HG03135 (cell line): ENCODE data around the gene KCTD19.
"Not testable (repeated sequence)": the region's sequence is repeated elsewhere in the genome, so short reads cannot be mapped to it uniquely, and the experiment has no call there.

Experiments
- ATAC-seq: cut with Tn5 transposase; IDR thresholded peaks from one replicate; pipeline ENCODE4 v1.9.1; 2021; ENCODE audit warnings: mild to moderate bottlenecking, moderate library complexity; ENCODE audit not compliant: unreplicated experiment

The KCTD19 gene

DNA sequence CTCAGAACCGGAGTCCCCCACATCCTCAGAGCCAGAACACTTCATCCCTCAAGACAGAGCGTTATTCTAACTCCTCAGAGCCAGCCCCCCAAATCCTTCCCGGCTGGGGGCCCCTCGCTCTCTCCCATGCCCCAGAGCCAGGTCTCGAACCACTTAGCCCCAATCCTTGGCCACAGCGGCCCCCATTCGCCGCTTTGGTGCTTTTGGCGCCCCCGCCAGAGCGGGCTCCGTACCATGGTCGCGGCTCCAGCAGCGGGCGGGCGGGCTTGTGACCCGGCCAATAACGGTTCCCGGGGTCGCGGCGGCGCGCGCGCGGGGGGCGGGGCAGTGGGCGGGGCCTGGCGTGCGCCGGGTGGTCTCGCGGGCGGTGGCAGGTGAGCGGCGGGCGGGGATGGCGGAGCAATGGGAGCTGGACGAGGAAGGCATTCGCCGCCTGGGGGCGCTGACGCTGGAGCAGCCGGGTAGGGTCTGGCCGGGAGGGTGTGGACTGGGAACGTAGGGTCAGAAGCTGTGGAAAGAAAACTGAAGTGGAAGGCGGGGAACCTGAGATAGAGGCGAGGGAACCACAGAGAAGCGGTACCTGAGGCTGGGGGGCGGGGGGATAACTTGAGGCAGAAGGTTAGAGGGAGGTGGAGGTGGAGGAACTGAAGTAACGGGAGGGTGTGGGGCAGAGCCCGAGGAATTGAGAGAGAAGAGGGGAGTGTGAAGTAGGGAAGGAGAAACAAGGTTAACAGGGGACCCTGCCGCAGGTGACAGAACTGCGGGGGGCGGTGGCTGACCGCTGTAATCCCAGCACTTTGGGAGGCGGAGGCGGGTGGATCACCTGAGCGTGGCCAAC, at the start of gene KCTD19, which contains the start of gene LRRC36:
TSS of gene KCTD19 (minus strand) at position 270 of the 838 bp plus-strand sequence. CDS start at position 236, 34 bp downstream.
TSS of gene LRRC36 (plus strand) at position 344 of the 838 bp plus-strand sequence. CDS start at position 392, 48 bp downstream.
- ATAC-seq = no peak

DNA sequence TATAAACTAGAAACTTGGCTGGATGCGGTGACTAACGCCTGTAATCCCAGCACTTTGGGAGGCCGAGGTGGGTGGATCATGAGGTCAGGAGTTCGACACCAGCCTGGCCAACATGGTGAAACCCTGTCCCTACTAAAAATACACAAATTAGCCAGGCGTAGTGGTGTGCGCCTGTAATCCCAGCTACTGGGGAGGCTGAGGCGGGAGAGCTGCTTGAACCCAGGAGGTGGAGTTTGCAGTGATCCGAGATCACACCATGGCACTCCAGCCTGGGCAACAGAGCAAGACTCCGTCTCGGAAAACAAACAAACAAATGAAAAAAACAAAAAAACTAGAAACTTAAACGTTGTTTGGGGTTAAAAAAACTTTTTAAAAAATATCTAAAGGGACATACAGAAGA, 49.5 kb upstream of the KCTD19 start:
- ATAC-seq = not testable (repeated sequence)

GRCh38 chr16:67372664-67373063, 46.1 kb upstream of the KCTD19 start:
- ATAC-seq = no peak

DNA sequence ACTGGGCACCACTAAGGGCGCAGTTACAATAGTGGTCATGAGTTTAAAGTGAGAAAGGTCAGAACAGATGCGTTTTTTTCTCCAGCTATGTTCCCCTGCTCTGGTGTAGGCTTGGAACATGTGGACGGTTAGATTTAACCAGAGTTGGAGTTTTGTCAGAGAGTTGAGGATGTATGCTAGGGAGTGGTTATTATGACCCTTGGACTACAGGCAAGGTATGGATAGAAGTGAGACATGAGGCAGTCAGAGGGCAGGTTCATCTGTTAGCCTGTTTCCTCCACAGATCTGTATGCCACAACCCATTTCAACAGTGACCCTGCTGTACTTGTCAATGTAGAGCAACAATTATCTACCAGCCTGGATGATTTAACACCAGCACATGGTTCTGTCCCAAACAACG, 44.1 kb upstream of the KCTD19 start:
- ATAC-seq = no peak

GRCh38 chr16:67364600-67365235, 38.2 kb upstream of the KCTD19 start:
- ATAC-seq = no peak

DNA sequence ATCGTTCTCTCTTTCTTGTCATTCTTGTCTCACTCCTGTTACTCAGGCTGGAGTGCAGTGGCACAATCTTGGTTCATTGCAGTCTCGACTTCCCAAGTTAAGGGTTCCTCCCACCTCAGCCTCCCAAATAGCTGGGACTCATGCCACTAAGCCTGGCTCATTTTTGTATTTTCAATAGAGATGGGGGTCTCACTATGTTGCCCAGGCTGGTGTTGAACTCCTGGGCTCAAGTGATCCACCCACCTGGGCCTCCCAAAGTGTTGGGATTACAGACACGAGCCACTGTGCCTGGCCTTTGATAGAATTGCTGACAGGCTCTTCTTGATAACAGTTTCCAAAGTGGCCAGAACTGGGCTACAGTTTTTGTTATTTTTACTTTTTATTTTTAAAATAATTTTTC, 34.5 kb upstream of the KCTD19 start:
- ATAC-seq = no peak

DNA sequence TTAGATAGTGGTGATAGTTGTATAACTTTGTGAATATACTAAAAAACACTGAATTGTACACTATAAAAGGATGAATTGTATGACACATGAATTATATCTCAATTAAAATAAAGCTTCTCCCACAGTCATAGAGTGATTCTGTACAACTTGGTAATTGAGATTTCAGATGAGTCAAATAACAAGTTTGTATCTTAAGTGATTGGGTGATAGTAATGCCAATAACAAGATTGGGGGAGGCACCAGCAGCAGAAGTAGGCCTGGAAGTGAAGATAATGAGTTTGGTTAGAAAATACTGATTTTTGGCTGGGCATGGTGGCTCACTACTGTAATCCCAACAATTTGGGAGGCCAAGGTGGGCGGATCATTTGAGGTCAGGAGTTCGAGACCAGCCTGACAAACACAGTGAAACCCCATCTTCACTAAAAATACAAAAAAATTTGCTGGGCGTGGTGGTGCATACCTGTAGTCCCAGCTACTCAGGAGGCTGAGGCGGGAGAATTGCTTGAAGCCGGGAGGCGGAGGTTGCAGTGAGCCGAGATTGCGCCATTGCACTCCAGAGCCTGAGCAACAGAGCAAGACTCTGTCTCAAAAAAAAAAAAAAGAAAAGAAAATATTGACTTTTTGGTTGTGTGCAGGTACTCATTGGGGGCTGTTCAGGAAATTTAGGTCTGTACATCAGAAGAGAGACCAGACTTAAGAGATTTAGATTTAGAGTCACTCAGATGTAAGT, 33.2 kb upstream of the KCTD19 start:
- not testable (repeated sequence) for ATAC-seq

- no peak for ATAC-seq
These were observed 31.0 kb upstream of the KCTD19 start for GRCh38 chr16:67357561-67357960.

DNA sequence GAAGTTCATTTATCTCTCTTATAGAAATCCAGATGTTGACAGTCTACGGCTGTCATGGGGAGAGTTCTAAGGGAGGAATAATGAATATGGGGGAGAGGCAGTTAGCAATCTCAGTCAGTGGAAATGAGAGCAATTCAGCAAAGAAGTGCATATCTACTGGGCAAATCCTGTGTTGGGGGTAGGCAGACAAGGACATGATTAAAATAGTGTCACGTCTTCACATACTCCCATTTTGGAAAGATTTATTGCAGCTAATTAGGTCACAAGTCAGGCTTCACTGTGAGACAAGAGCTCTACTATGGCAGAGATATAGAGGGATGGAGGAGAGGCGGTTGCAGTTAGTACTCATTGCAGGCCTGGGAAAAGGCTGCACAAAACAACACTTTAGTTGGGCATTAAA, 29.9 kb upstream of the KCTD19 start:
- no peak for ATAC-seq

- ATAC-seq = not testable (repeated sequence)
These were observed 25.9 kb upstream of the KCTD19 start for GRCh38 chr16:67352463-67352862.

- no peak for ATAC-seq
These were observed 23.8 kb upstream of the KCTD19 start for GRCh38 chr16:67350324-67350723.

GRCh38 chr16:67349172-67349571, 22.6 kb upstream of the KCTD19 start:
- no peak for ATAC-seq

DNA sequence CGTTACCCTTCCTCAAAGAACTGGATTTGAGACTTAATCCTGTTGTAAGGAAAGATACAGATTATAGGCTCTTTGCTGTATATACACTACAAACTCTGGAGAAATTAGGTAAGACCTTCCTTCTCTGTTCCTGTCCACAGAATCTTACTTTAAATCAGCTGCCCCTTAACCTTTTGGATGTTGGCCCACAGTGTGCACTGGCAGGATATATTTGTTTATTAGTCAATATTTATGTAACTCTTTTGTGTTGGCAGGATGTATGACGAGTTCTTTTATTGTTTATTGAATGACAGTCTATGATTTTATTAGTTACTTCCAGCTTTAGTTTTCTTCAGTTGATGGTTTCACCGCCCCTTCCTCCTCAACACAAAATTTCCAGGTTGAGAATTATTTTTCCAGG, 19.8 kb upstream of the KCTD19 start:
- no peak for ATAC-seq

- ATAC-seq = no peak
These were observed 18.9 kb upstream of the KCTD19 start for GRCh38 chr16:67345401-67345800.

DNA sequence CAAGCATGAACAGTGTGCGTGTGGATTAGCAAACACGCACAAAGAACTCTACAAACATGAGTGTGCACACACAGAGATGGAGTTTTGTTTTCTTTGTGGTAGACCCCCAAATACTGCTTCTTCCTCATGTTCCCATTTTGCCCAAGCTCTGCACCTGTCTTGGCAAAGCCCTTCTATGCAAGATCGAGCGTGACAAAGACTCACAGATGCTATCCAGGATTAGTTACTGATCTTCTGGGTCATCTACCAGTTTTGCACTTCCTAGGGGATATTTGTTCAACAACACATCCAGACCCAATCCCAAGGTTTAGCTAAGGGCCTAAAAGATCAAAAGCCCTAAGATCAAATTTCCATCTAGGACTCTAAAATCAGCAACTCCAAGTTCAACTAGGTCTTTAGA, 16.1 kb upstream of the KCTD19 start:
- no peak for ATAC-seq

GRCh38 chr16:67341250-67341649, 14.7 kb upstream of the KCTD19 start:
- ATAC-seq = no peak

DNA sequence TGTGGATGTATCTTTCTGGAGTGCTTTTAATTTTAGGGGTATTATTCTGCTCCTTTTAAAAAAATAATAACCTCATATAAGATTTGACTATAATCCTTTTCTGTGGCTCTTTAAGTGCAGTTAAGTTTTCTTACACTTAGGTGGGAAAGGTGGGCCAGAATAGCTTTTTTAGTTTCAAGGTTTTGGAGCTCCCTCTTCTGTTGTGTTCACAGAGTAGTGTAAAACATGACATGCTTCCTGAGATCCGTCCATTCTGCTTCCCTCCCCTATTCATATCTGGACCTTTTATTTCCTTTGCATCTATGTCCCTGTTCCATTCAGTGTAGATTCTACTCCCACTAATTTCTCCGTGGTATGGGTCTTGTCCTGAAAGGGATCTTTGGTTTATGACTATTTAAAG, 12.9 kb upstream of the KCTD19 start:
- ATAC-seq = no peak

- no peak for ATAC-seq
These were observed 10.1 kb upstream of the KCTD19 start for GRCh38 chr16:67336648-67337047.

GRCh38 chr16:67336116-67336515, 9.6 kb upstream of the KCTD19 start:
- no peak for ATAC-seq

DNA sequence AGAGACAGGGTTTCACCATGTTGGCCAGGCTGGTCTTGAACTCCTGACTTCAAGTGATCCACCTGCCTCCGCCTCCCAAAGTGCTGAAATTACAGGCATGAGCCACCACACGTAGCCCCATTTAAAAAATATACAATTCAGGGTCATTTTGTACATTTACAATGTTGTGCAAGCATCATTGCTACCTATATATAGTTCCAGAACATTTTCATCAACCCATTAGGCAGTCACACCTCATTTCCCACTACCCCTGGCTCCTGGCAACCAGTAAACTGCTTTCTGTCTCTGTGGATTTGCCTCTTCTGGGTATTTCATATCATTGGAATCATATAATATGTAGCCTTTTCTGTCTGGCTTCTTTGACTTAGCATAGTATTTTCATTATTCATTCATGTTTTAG, 6.8 kb upstream of the KCTD19 start:
- no peak for ATAC-seq

DNA sequence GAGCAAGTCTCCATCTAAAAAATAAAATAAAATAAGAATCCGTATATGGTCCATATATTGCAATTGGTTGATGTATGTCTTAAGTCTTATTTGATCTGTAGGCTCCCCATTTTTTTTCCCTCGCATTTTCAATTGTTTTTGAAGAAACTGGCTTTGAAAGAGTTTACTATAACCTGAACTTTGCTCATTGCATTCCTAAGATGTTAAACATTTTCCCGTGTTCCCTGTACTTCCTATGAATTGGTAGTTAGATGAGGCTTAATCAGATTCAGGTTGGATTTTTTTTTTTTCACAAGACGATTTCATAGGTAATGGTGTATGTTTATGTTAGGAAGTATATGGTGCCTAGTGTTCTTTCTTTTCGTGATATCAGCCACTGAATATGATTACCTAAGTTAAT, 3.4 kb upstream of the KCTD19 start:
- no peak for ATAC-seq

GRCh38 chr16:67327743-67328142, 1.2 kb upstream of the KCTD19 start:
- ATAC-seq = no peak
